ENCODE measurements around the gene MFGE8.

The MFGE8 gene

GRCh38 chr15:88909956-88910831 lies 3.0 kb downstream of the MFGE8 start:
- CTCF ChIA-PET = interaction anchor here (0.7 kb wide), 1 partner anchor 183 kb away, joined by 4 read pairs; no protein-coding TSS in a partner anchor
- no peak for TF ChIP-seq CTCF (conservative IDR thresholded peaks at IDR 0.05; ENCODE audit: low read depth)
- no peak for DNase-seq (ENCODE audit: low spot score)
- POLR2A ChIA-PET (ENCODE audit: low non-redundant PET) = no interaction called here
- H3K27ac ChIP-seq = peak overlapping the region; percentile 32

- peak overlapping the region; percentile 32 for H3K27ac ChIP-seq
- POLR2A ChIA-PET (ENCODE audit: low non-redundant PET) = interaction anchor here (0.5 to 0.6 kb wide), 2 partner anchors 109 to 274 kb away, joined by 3 to 4 read pairs; no protein-coding TSS in a partner anchor
- no peak for TF ChIP-seq CTCF (conservative IDR thresholded peaks at IDR 0.05; ENCODE audit: low read depth)
- CTCF ChIA-PET = no interaction called here
- no peak for DNase-seq (ENCODE audit: low spot score)
Observed at GRCh38 chr15:88908697-88909621, 4.2 kb downstream of the MFGE8 start.

GRCh38 chr15:88908123-88908522 lies 5.1 kb downstream of the MFGE8 start:
- POLR2A ChIA-PET (ENCODE audit: low non-redundant PET) = interaction anchor here (0.5 kb wide), 1 partner anchor 109 kb away, joined by 4 read pairs; no protein-coding TSS in a partner anchor
- H3K27ac ChIP-seq = peak overlapping the region; percentile 32
- CTCF ChIA-PET = interaction anchor here (0.6 kb wide), 1 partner anchor 211 kb away, joined by 3 read pairs; no protein-coding TSS in a partner anchor

GRCh38 chr15:88907111-88907510 lies 6.1 kb downstream of the MFGE8 start:
- peak overlapping the region; percentile 32 for H3K27ac ChIP-seq
- POLR2A ChIA-PET (ENCODE audit: low non-redundant PET) = no interaction called here
- no peak for DNase-seq (ENCODE audit: low spot score)
- TF ChIP-seq CTCF (conservative IDR thresholded peaks at IDR 0.05; ENCODE audit: low read depth) = no peak
- CTCF ChIA-PET = interaction anchor here (0.6 kb wide), 1 partner anchor 440 kb away, joined by 3 read pairs; the partner anchor contains the start of genes MRPL46 and MRPS11

More at GRCh38 chr15:88908123-88908522, 5.1 kb downstream of the MFGE8 start:
- TF ChIP-seq CTCF (conservative IDR thresholded peaks at IDR 0.05; ENCODE audit: low read depth) = no peak
- DNase-seq (ENCODE audit: low spot score) = no peak

GRCh38 chr15:88906551-88906950 lies 6.6 kb downstream of the MFGE8 start:
- H3K27ac ChIP-seq = peak overlapping the region; percentile 32
- no peak for TF ChIP-seq CTCF (conservative IDR thresholded peaks at IDR 0.05; ENCODE audit: low read depth)
- POLR2A ChIA-PET (ENCODE audit: low non-redundant PET) = no interaction called here
- CTCF ChIA-PET = interaction anchor here (0.6 kb wide), 1 partner anchor 439 kb away, joined by 3 read pairs; the partner anchor contains the start of genes MRPL46 and MRPS11
- DNase-seq (ENCODE audit: low spot score) = no peak

GRCh38 chr15:88906130-88906529 lies 7.0 kb downstream of the MFGE8 start:
- POLR2A ChIA-PET (ENCODE audit: low non-redundant PET) = no interaction called here
- no peak for TF ChIP-seq CTCF (conservative IDR thresholded peaks at IDR 0.05; ENCODE audit: low read depth)
- CTCF ChIA-PET = interaction anchor here (0.6 kb wide), 1 partner anchor 288 kb away, joined by 5 read pairs; no protein-coding TSS in a partner anchor
- DNase-seq (ENCODE audit: low spot score) = no peak
- peak overlapping the region; percentile 80 for H3K27ac ChIP-seq

Measured in RWPE1 (cell line).